Neural progenitor cell (in vitro differentiated cells): ENCODE data around the gene HAPSTR1.

Source experiments
- EZH2 ChIP-seq: fragments of 200-600 bp; sonication (generic); IDR thresholded peaks from 2 replicates; pipeline ENCODE4 v1.6.1; 2017; ENCODE audit warnings: antibody characterized with exemption, mild to moderate bottlenecking, moderate library complexity
- EZH2phosphoT487 ChIP-seq: fragments of 200-600 bp; sonication (generic); IDR thresholded peaks from 2 replicates; pipeline ENCODE4 v1.6.1; 2017; ENCODE audit warnings: antibody characterized with exemption

- TF ChIP-seq EZH2: no peak
- no peak for TF ChIP-seq EZH2phosphoT487
Measured at GRCh38 chr16:9124444-9124843, 33.0 kb downstream of the HAPSTR1 start.
